ENCODE data around the gene LRR1.
"Not testable (repeated sequence)": the region's sequence is repeated elsewhere in the genome, so short reads cannot be mapped to it uniquely, and the experiment has no call there.

LRR1 gene

GRCh38 chr14:49623941-49624839, 25.4 kb downstream of the LRR1 start:
- no peak for DNase-seq (ENCODE audit: low read depth)

DNA sequence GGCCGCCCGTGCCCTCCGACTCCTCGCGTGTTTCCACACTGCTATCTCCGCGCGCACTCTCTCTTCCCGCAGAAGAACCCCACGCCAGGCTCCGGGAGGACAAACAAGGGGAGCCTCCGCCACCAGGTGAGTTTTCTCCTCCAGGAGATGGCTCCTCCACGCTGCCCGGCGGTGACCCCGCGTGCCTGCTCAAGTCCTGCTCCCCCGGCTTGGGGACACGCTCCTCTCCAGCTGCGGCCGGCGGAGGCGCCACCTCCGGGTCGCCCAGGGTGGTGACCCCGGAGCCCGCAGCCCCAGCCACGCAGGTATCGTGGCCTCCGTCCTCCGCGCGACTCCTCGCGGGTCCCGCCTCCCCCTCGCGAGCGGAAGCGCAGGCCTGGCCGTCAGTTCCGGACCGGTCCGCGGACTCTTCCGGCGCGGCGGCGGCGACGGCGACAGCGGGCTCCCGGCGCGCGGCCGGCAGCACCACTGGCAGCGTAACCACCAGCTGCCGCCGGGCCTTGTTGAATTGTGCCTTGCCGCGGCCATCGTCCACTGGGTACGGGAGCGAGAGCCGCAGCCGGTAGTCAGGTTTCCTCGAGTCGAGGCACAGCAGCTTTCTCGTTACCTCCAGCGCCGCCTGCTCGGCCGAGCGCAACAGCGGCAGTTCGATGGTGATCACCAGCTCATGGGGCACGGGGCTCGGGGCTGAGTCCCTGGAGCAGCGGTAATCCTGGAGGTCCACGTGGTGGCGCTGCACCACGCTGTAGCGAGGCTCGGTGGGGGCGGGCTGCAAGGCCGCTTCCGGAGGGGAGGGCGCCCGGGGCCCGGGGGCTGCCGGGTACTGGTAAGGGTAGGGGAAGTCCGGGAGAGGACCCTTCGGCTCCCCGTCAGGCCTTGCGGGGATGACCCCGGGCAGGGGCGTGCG, 35.2 kb downstream of the LRR1 start:
- DNase-seq (ENCODE audit: low read depth): peak; percentile 89

GRCh38 chr14:49634547-49635334, 36.0 kb downstream of the LRR1 start, which contains the start of gene DNAAF2:
TSS of gene DNAAF2 (minus strand) at chr14:49635244. CDS start at chr14:49635149, 95 bp downstream.
- peak; percentile 63 for DNase-seq (ENCODE audit: low read depth)

GRCh38 chr14:49636866-49637265, 38.1 kb downstream of the LRR1 start:
- DNase-seq (ENCODE audit: low read depth): no peak

GRCh38 chr14:49637534-49638078, 38.9 kb downstream of the LRR1 start:
- DNase-seq (ENCODE audit: low read depth): no peak

DNA sequence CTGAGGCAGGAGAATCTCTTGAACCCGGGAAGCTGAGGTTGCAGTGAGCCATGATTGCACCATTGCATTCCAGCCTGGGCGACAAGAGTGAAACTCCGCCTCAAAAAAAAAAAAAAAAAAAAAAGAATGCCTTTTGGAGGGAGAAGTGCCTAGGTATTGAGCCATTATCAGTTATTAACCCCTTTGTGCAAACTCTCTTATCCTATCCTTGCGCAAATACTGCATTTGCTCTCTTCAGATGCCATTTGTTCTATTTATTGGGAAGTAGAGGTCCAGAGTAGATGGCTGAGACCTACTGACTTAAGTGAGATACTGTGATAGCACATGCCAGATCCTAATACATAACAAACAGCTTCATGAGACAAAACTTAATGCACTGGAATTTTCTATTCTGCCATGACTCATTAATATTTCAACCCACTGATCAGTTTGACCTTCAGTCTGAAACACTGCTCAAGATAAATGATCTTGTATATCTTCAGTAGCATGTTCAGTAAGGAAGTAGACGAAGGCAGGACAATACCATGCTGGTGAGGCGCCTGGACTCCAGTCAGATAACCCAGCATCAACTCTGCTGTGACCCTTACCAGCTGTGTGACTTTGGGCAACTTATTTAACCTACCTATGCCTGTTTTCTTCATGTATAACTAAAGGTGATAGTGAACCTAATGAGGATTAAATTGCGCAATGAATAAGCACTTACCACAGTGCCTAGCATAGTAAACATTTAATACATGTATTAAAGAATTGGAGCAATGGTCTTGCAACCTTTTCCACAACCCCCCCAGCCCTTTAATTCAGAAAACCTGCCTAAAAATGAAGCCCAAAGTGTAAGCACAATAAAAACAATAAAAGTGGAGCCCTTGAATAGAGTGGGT, 42.0 kb downstream of the LRR1 start:
- DNase-seq (ENCODE audit: low read depth): no peak

GRCh38 chr14:49641697-49642129, 43.0 kb downstream of the LRR1 start:
- DNase-seq (ENCODE audit: low read depth): no peak

- no peak for DNase-seq (ENCODE audit: low read depth)
Observed at GRCh38 chr14:49642163-49642562, 43.4 kb downstream of the LRR1 start.

- no peak for DNase-seq (ENCODE audit: low read depth)
Observed at GRCh38 chr14:49653508-49653907, 54.8 kb downstream of the LRR1 start.

- DNase-seq (ENCODE audit: low read depth): no peak
Observed at GRCh38 chr14:49654511-49654910, 55.8 kb downstream of the LRR1 start.

GRCh38 chr14:49657500-49657899, 58.8 kb downstream of the LRR1 start:
- DNase-seq (ENCODE audit: low read depth): not testable (repeated sequence)

DNA sequence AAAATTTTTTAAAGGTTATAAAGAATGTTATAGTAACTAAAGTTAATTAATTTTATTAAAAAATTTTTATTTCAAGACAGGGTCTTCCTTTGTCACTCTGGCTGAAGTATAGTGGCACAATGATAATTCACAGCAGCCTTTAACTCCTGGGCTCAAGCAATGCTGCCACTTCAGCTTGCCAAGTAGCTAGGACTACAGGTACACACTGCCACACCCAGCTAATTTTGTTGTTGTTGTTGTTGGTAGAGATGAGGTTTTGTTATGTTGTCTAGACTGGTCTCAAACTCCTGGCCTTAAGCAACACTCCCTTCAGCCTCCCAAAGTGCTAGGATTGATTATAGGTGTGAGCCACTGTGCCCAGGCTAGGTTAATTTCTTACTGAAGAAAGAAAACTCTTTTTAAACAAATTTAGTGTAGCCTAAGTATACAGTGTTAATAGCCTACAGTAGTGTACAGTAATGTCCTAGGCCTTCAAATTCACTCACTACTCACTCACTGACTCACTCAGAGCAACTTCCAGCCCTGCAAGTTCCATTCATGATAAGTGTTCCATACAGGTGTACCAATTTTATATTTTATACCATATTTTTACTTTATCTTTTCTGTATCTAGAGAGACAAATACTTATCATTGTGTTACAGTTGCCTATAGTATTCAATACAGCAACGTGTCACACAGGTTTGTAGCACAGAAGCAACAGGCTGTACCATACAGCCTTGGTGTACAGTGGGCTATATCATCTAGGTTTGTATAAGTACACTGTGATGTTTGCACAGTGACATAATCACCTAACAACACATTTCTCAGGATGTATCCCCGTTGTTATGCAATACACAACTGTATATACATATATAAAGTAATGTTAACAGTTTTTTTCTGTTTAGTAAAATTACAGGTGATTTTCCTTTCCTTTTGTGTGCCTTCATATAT, 61.1 kb downstream of the LRR1 start:
- no peak for DNase-seq (ENCODE audit: low read depth)
